K562 (cell line): ENCODE data around the gene CD22. TPM values are rescaled to one million over a fixed set of nuclear protein-coding genes. Genes with fewer than 3 reads are reported as not detected.

Experiments used
- CBFA2T3 ChIP-seq: fragments of 450-650 bp; IDR thresholded peaks from 2 replicates; pipeline ENCODE4 v1.6.1; 2017
- CC2D1A ChIP-seq: fragments of 450-650 bp; IDR thresholded peaks from 2 replicates; pipeline ENCODE4 v1.6.1; 2017; ENCODE audit warnings: mild to moderate bottlenecking
- CEBPG ChIP-seq, 3 experiments: fragments of 200-800 bp in 1 of 3; sonication (Bioruptor generic) in 1 of 3; sonication (generic) in 1 of 3; formaldehyde crosslinking in 1 of 3; IDR thresholded peaks in 2 of 3; conservative IDR thresholded peaks in 1 of 3; 2 replicates each; pipeline versions ENCODE4 v1.6.1 to v1.8.0; 2016 to 2022; ENCODE audit warnings: missing compliant biosample characterization in 2 of 3, missing genetic modification characterization in 2 of 3, mild to moderate bottlenecking in 1 of 3, missing genetic modification reagents in 1 of 3
- CREB3 ChIP-seq: fragments of 450-650 bp; conservative IDR thresholded peaks from 2 replicates; pipeline ENCODE4 v1.6.1; 2016; ENCODE audit warnings: missing genetic modification characterization, low read depth, mild to moderate bottlenecking, missing compliant biosample characterization, moderate library complexity
- ETS2 ChIP-seq: IDR thresholded peaks from 2 replicates; pipeline ENCODE4 v1.6.1; 2016; ENCODE audit warnings: borderline replicate concordance, missing genetic modification characterization, mild to moderate bottlenecking, moderate library complexity, missing compliant biosample characterization; ENCODE audit not compliant: poor library complexity, severe bottlenecking
- RCOR1 ChIP-seq, 2 experiments: IDR thresholded peaks; 2 replicates each; pipeline ENCODE4 v1.6.1; 2012; ENCODE audit warnings: low read depth in 2 of 2, low read length in 2 of 2, borderline replicate concordance in 1 of 2, improper control_type of control experiment in 1 of 2
- SAFB2 ChIP-seq: fragments of 200-400 bp; formaldehyde crosslinking; IDR thresholded peaks from 2 replicates; pipeline ENCODE4 v1.6.1; 2018; ENCODE audit warnings: borderline replicate concordance, low read length, low read depth, moderate library complexity; ENCODE audit not compliant: severe bottlenecking
- SLC30A9 ChIP-seq: fragments of 250-450 bp; sonication (Bioruptor Pico); IDR thresholded peaks from 2 replicates; pipeline ENCODE4 v1.8.0; 2022; ENCODE audit warnings: mild to moderate bottlenecking, moderate library complexity
- SRF ChIP-seq, 2 experiments: fragments of 250-450, 450-650 bp in 1 of 2; sonication (Bioruptor Pico) in 1 of 2; sonication (generic) in 1 of 2; formaldehyde crosslinking; IDR thresholded peaks; 2 replicates each; pipeline versions ENCODE4 v1.5.0 to v1.5.1; 2020 to 2022; ENCODE audit warnings: mild to moderate bottlenecking in 1 of 2, missing genetic modification reagents in 1 of 2
- SRSF7 ChIP-seq: fragments of 200-400 bp; formaldehyde crosslinking; optimal IDR thresholded peaks from 2 replicates; pipeline ENCODE3; 2017; ENCODE audit warnings: mild to moderate bottlenecking, low read depth, low read length
- ZFP36 ChIP-seq: fragments of 150-350 bp; IDR thresholded peaks from 2 replicates; pipeline ENCODE4 v1.6.1; 2018; ENCODE audit warnings: low read length, low read depth; ENCODE audit not compliant: partially characterized antibody
- ZFX ChIP-seq: sonication (generic); formaldehyde crosslinking; IDR thresholded peaks from 2 replicates; pipeline ENCODE4 v1.8.0; 2022; ENCODE audit warnings: mild to moderate bottlenecking, missing genetic modification reagents, moderate library complexity
- ZNF384 ChIP-seq: IDR thresholded peaks from 2 replicates; pipeline ENCODE4 v1.6.1; 2012; ENCODE audit warnings: low read depth, low read length, improper control_type of control experiment
- polyA plus RNA-seq, 8 experiments: library from polyadenylated mRNA; depleted of rRNA in 4 of 8; stranded (reverse) in 5 of 8; unstranded in 3 of 8; fragments of >200 nt; fragmentation: Nextera tagmentation in 2 of 8; fragmentation: Illumina TruSeq in 1 of 8; extraction: Ambion mirVana in 2 of 8; extraction: Trizol in 1 of 8; gene quantifications; 2 replicates each; pipeline versions ENCODE4 v1.2.1 to v1.2.3, GENCODE V29; 2011 to 2014; ENCODE audit warnings: inconsistent platforms in 1 of 8, missing spikeins in 1 of 8
- total RNA-seq, 7 experiments: library from RNA; depleted of rRNA in 6 of 7; stranded (reverse); fragments of >200 nt in 6 of 7; fragmentation: Illumina TruSeq in 2 of 7; extraction: Trizol in 2 of 7; gene quantifications; 2 replicates each; pipeline versions ENCODE4 v1.2.1 to v1.2.3, GENCODE V29; 2011 to 2021; ENCODE audit warnings: low replicate concordance in 1 of 7
- TF ChIP-seq, protein P1 (sequence below): fragments of 450-650 bp; IDR thresholded peaks from 2 replicates; pipeline ENCODE4 v1.6.1; 2018; ENCODE audit warnings: mild to moderate bottlenecking, low read depth; ENCODE audit not compliant: partially characterized antibody
- TF ChIP-seq, protein P2 (sequence below), 2 experiments: IDR thresholded peaks in 1 of 2; conservative IDR thresholded peaks in 1 of 2; 2 replicates each; pipeline ENCODE4 v1.6.1; 2016; ENCODE audit warnings: low read depth in 2 of 2, mild to moderate bottlenecking in 1 of 2, missing compliant biosample characterization in 1 of 2, missing genetic modification characterization in 1 of 2, moderate library complexity in 1 of 2
- TF ChIP-seq, protein P3 (sequence below): fragments of 150-350 bp; IDR thresholded peaks from 2 replicates; pipeline ENCODE4 v1.6.1; 2014; ENCODE audit warnings: low read depth, mild to moderate bottlenecking, low read length, borderline replicate concordance

The CD22 gene
- total and polyA plus RNA-seq, 9 of the 15 experiments (the other 6 are each of a cell fraction or from before 2014, with no cell fraction given) = 0.29 to 5.0 (median 3.5) TPM

DNA sequence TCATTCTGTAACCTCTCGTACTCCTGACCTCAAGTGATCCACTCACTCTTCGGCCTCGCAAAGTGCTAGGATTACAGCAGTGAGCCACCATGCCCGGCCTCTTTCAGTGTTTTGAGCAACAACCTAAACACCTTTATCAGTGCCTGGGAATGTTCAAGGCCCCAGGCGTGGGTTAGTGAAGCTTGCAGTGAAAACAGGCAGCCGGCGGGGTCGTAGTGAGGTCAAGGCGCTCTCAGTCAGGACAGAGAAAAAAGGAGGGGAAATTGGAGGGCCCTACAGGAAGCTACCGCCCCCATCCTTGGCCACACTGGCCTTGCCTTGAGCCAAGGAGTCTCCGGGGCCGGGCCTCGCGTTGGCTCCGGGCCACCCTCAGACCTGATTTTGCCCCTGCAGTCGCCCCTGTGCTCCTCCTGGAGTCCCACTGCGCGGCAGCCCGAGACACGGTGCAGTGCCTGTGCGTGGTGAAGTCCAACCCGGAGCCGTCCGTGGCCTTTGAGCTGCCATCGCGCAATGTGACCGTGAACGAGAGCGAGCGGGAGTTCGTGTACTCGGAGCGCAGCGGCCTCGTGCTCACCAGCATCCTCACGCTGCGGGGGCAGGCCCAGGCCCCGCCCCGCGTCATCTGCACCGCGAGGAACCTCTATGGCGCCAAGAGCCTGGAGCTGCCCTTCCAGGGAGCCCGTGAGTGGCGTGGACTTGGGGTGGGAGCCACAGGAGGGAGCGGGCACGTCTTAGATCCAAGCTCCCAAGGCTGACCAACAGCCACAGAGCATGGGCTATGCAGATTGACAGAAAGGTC is 19.3 kb upstream of the CD22 start (continued):
- no peak for TF ChIP-seq CC2D1A
- TF ChIP-seq SAFB2 = no peak
- TF ChIP-seq ZNF384 = no peak
- no peak for TF ChIP-seq ZFP36
- peak in 1 of 2 experiments; percentile 75; a peak in 2 of 4 replicates for TF ChIP-seq RCOR1 (IDR thresholded peaks at IDR 0.05; ENCODE audit: borderline replicate concordance in 1 of 2, low read depth in 2 of 2, low read length in 2 of 2)
- TF ChIP-seq CBFA2T3 = peak; percentile 8; the same call in 1 of the 2 replicates
- TF ChIP-seq, protein P1, sequence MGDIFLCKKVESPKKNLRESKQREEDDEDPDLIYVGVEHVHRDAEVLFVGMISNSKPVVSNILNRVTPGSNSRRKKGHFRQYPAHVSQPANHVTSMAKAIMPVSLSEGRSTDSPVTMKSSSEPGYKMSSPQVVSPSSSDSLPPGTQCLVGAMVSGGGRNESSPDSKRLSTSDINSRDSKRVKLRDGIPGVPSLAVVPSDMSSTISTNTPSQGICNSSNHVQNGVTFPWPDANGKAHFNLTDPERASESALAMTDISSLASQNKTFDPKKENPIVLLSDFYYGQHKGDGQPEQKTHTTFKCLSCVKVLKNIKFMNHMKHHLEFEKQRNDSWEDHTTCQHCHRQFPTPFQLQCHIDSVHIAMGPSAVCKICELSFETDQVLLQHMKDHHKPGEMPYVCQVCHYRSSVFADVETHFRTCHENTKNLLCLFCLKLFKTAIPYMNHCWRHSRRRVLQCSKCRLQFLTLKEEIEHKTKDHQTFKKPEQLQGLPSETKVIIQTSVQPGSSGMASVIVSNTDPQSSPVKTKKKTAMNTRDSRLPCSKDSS = no peak
- TF ChIP-seq SRF (CRISPR knock-in tag; IDR thresholded peaks at IDR 0.05) = peak in 1 of 2 experiments; percentile 51; a peak in 1 of 4 replicates
- TF ChIP-seq, protein P2, sequence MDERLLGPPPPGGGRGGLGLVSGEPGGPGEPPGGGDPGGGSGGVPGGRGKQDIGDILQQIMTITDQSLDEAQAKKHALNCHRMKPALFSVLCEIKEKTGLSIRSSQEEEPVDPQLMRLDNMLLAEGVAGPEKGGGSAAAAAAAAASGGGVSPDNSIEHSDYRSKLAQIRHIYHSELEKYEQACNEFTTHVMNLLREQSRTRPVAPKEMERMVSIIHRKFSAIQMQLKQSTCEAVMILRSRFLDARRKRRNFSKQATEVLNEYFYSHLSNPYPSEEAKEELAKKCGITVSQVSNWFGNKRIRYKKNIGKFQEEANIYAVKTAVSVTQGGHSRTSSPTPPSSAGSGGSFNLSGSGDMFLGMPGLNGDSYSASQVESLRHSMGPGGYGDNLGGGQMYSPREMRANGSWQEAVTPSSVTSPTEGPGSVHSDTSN (CRISPR knock-in tag; IDR thresholded peaks at IDR 0.05; ENCODE audit: low read depth) = no peak
- TF ChIP-seq, protein P2 (tag; conservative IDR thresholded peaks at IDR 0.05; ENCODE audit: low read depth) = no peak
- TF ChIP-seq, protein P3, sequence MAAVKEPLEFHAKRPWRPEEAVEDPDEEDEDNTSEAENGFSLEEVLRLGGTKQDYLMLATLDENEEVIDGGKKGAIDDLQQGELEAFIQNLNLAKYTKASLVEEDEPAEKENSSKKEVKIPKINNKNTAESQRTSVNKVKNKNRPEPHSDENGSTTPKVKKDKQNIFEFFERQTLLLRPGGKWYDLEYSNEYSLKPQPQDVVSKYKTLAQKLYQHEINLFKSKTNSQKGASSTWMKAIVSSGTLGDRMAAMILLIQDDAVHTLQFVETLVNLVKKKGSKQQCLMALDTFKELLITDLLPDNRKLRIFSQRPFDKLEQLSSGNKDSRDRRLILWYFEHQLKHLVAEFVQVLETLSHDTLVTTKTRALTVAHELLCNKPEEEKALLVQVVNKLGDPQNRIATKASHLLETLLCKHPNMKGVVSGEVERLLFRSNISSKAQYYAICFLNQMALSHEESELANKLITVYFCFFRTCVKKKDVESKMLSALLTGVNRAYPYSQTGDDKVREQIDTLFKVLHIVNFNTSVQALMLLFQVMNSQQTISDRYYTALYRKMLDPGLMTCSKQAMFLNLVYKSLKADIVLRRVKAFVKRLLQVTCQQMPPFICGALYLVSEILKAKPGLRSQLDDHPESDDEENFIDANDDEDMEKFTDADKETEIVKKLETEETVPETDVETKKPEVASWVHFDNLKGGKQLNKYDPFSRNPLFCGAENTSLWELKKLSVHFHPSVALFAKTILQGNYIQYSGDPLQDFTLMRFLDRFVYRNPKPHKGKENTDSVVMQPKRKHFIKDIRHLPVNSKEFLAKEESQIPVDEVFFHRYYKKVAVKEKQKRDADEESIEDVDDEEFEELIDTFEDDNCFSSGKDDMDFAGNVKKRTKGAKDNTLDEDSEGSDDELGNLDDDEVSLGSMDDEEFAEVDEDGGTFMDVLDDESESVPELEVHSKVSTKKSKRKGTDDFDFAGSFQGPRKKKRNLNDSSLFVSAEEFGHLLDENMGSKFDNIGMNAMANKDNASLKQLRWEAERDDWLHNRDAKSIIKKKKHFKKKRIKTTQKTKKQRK = no peak
- no peak for TF ChIP-seq ETS2 (tag)
- TF ChIP-seq ZFX = peak; percentile 57
- TF ChIP-seq CREB3 (tag) = peak; percentile 92
- no peak for TF ChIP-seq CEBPG (CRISPR knock-in tag; IDR thresholded peaks at IDR 0.05)
- TF ChIP-seq CEBPG (tag; conservative IDR thresholded peaks at IDR 0.05 in 1 of 2, IDR thresholded peaks at IDR 0.05 in 1 of 2) = no peak
- no peak for TF ChIP-seq SRSF7
- no peak for TF ChIP-seq SLC30A9 (CRISPR knock-in tag)
